GM18507 (cell line): Measurements from ENCODE around the gene PTPN6.
"Not testable (repeated sequence)": the region's sequence is repeated elsewhere in the genome, so short reads cannot be mapped to it uniquely, and the experiment has no call there.

Experiments
- DNase-seq: peaks from one replicate; pipeline ENCODE4 v3.0.0; 2011; ENCODE audit warnings: low read depth; ENCODE audit not compliant: insufficient read length; ENCODE audit errors: extremely low spot score
- FAIRE-seq: peaks from 2 replicates; lab custom pipeline; 2011; peaks lifted over from hg19 to GRCh38; lab: Jason Lieb, UNC

PTPN6 gene

GRCh38 chr12:6950811-6951540, at the start of gene PTPN6:
Gene PTPN6 (plus strand): TSS chr12:6951356. CDS start chr12:6951513, 157 bp downstream.
- peak; percentile 91 for FAIRE-seq
- no peak for DNase-seq

GRCh38 chr12:6902448-6902847, 48.7 kb upstream of the PTPN6 start:
- DNase-seq = no peak
- no peak for FAIRE-seq

- FAIRE-seq (no peak), DNase-seq (no peak)
These were observed 47.4 kb upstream of the PTPN6 start for GRCh38 chr12:6903722-6904121.

GRCh38 chr12:6904280-6905276, 46.6 kb upstream of the PTPN6 start, which contains the start of gene LRRC23:
Gene LRRC23 (plus strand): TSS chr12:6904822. CDS start chr12:6905634, 812 bp downstream.
- FAIRE-seq (peak; percentile 99), DNase-seq (peak; percentile 93)

- DNase-seq (no peak), FAIRE-seq (no peak)
These were observed 45.6 kb upstream of the PTPN6 start for GRCh38 chr12:6905414-6906040.

- FAIRE-seq, DNase-seq: not testable (repeated sequence)
These were observed 43.0 kb upstream of the PTPN6 start for GRCh38 chr12:6908141-6908540.

- no peak for FAIRE-seq
- DNase-seq = no peak
These were observed 41.6 kb upstream of the PTPN6 start for GRCh38 chr12:6909421-6910145.

- no peak for FAIRE-seq
- no peak for DNase-seq
These were observed 38.8 kb upstream of the PTPN6 start for GRCh38 chr12:6912164-6912935.

GRCh38 chr12:6914246-6914946, 36.8 kb upstream of the PTPN6 start, which contains the start of gene ENO2:
Gene ENO2 (plus strand): TSS chr12:6914580. CDS start chr12:6915833, 1,253 bp downstream.
- peak; percentile 45 for FAIRE-seq
- peak; percentile 77 for DNase-seq

GRCh38 chr12:6914947-6915788, 36.0 kb upstream of the PTPN6 start:
- peak; percentile 75 for FAIRE-seq

GRCh38 chr12:6915789-6916285, 35.3 kb upstream of the PTPN6 start:
- no peak for FAIRE-seq

More at GRCh38 chr12:6914947-6915788, 36.0 kb upstream of the PTPN6 start:
- no peak for DNase-seq

GRCh38 chr12:6916426-6917200, 34.5 kb upstream of the PTPN6 start:
- FAIRE-seq (no peak), DNase-seq (no peak)

More at GRCh38 chr12:6915789-6916285, 35.3 kb upstream of the PTPN6 start:
- no peak for DNase-seq

GRCh38 chr12:6917491-6918231, 33.5 kb upstream of the PTPN6 start:
- FAIRE-seq (no peak), DNase-seq (no peak)

GRCh38 chr12:6919588-6919987, 31.6 kb upstream of the PTPN6 start:
- FAIRE-seq (no peak), DNase-seq (no peak)

GRCh38 chr12:6921539-6921938, 29.6 kb upstream of the PTPN6 start:
- FAIRE-seq (no peak), DNase-seq (no peak)
